HG02973 (cell line): ENCODE data around the gene MAPK8IP3.
A peak's percentile ranks its signal among the peaks of the same experiment; 100 is the strongest.

Source experiments
- ATAC-seq: cut with Tn5 transposase; IDR thresholded peaks from one replicate; pipeline ENCODE4 v1.9.1; 2021; ENCODE audit warnings: moderate library complexity; ENCODE audit not compliant: unreplicated experiment

The MAPK8IP3 gene

DNA sequence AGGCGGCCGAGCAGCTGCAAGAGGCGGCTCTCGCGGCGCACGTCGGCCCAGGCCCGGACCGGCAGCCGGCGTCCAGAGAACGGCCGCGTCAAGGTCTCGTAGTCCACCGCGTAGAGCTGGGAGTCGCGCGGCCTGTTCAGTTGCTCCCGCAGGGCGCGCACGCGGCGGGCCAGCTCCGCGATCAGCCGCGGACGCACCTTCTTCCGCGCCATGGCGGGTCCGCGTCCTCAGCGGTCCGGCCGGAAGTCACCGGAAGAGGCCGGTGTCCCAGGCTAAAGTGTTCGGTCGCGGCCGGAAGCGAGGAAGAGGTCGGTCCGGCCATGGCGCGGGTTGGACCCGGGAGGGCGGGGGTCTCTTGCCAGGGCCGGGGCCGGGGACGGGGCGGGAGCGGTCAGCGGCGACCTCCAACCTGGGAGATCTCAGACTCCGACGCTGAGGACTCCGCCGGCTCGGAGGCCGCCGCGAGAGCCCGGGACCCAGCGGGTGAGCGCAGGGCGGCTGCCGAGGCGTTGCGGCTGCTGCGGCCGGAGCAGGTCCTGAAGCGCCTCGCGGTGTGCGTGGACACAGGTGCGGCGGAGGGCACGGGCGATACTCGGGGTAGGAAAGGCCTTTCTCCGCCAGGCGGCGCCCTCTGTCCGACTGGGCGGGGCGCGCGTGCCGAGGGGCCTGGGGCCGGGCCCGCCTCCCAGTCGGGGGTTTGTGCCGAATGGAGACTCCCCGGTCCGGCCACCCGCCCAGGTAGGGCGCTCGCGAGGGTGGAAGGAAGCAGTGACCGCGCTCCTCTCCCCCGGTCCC is 67.1 kb downstream of the MAPK8IP3 start, which contains the start of gene MRPS34:
Gene MRPS34 (minus strand): TSS at position 227 of the 795 bp plus-strand sequence. CDS start 15 bp downstream, at position 212.
- ATAC-seq = peak; percentile 34

DNA sequence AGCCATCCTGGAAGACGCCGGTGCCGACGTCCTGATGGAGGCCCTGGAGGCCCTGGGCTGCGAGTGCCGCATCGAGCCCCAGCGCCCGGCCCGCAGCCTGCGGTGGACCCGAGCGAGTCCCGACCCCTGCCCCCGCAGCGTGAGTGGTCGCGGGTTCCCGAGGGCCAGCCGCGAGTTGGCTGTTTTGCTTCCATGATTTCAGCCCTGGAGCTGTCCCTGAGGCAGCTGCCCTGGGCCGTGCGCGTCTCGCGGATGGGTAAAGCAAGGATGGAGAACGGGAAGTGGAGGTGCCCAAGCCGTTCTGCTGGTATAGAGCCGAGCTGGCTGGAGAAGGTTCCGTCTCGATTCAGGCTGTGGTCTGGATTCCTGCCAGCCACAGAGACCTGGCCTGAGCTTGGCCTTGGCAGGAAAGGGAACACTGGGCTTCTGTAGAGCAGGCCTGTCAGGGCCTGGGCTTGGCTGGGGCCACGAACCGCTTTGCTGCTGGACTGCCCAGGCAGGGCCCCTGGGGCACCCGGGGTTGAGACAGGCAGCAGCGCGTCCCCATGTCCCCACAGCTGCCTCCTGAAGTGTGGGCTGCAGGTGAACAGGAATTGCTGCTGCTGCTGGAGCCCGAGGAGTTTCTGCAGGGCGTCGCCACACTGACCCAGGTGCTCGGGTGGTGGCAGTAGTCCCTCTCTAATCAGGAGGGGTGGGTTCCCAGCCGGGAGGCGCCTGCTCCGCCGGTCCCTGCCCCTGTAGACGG is 67.9 kb downstream of the MAPK8IP3 start:
- no peak for ATAC-seq

DNA sequence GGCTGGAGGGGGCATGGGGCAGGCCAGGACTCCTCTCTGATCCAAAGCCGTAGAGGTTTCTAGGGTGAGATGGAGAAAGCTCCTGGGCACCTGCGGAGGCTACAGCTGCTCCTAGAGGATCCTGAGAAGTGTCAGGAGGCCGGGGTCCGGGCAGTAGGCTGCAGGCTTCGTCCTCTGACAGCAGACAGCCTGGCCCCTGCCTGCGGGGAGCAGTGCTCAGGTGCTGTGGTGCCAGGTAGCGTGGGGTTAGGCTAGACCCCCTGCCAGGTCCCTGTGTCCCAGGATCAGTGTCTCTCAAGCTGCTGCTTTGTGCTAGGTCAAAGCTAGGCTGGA is 68.4 kb downstream of the MAPK8IP3 start:
- ATAC-seq = no peak

- ATAC-seq = no peak
Observed at GRCh38 chr16:1775006-1775845, 69.2 kb downstream of the MAPK8IP3 start.

GRCh38 chr16:1775846-1776671 is 70.1 kb downstream of the MAPK8IP3 start:
- ATAC-seq = no peak

DNA sequence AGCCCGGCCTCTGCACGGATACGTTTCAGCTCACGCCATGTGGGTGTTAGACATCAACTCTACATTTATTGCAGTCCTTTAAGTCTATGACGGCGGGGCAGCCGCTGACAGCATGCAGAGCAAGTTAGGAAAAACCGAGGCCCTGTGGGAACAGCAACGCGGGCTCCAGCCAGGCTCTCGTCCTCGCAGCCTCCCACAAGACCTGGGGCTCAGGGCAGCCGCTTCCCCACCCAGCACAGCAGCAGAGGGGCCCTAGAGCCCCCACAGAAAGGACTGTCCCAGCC is 70.6 kb downstream of the MAPK8IP3 start:
- ATAC-seq = no peak

DNA sequence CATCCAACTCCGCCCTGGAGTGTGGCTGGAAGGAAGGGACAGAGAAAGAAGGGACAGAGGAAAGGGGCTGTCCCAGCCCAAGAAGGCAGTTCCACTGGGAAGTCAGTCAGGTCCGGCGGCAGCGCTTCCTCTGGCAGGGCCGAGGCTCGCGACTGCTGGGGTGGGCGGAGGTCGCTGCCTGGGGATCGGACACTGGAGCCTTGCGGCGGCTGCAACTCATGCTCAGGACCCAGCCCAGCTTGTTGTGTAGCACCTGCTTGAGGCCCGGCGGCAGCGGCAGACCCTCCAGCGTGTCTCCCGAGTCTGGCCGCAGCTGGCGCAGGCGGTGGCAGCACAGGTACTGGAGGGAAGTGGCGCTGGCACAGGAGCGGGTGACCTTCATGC is 71.0 kb downstream of the MAPK8IP3 start:
- no peak for ATAC-seq

DNA sequence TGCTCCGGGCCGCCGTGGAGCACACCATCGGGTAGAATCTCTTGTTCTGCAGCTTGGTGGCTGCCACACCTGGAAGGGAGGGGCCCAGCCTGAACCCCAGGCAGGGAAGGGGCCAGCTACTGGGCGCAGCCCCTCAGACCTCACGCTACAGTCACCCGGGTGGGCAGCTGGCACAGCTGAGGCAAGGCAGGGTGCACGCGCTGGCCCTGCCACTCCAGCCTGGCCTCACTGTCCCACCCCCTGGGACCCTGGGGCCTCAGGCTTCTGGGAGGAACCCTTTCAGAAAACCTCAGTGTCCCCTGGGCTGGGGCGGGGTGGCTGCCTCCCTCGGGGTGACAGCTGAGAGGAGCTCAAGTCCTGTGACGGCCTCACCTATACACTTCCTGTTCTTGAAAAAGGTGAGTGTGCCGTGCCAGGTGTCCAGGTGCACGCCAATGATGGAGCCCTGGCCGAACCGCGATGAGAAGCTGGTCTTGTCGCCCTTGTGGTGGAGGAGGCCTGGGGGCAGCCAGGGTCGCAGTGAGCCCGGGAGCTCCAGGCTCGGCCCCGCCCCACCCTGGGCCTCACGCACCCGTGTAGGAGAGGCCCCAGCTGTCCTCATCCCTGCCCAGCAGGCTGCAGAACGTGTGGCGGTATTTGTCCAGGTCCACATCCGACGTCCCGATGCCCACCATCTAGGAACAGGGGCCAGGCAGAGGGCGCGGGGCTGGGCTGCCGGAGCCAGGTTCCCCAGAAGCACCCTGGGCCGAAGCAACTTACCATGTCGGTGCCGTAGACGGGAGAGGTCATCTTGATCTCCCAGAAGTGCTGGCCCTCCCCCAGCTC is 71.6 kb downstream of the MAPK8IP3 start:
- ATAC-seq = no peak

GRCh38 chr16:1778200-1779179 is 72.5 kb downstream of the MAPK8IP3 start:
- ATAC-seq = no peak

- ATAC-seq = no peak
Observed at GRCh38 chr16:1779234-1779701, 73.3 kb downstream of the MAPK8IP3 start.

DNA sequence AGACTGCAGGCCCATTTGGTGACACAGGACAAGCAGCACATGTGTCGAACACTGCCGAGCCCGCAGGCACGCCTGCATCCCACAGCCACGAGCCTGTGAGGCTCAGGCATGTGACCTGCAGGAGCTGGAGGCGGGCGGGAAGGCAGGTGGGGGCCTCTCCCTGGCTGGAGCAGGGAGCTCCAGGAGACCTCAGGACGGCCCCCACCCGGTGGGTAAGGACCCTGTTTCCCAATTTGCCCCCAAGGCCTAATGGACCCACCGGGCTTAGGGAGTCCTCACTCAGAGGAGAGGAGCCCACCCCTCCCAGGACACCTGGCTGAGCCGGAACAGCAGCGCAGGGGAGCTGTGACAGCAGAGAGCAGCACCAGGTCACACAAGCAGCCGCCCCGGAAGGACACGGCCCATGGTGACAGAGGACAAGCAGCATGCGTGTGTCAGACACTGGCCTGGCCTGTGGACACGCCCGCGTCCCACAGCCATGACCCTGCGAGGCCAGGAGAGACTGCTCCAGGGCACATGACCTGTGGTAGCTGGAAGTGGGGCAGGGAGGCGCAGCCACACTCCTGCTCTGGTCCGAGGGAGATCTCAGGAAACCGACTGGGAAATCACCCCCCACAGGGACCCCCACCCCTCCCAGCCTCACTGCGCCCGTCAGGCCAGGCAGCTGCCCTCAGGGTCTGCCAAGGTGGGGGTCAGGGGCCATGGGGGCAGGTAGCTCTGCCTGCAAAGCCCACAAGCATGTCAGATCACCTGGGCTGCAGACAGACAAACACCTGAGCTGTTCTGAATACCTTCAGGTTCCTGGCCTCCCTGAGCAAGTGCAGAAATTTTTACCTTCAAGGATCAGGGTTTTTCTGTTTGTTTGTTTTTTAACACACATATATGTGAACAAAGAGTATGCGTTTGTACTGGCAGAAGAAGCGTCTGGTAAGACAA is 74.0 kb downstream of the MAPK8IP3 start:
- no peak for ATAC-seq

- no peak for ATAC-seq
Observed at GRCh38 chr16:1780677-1781072, 74.7 kb downstream of the MAPK8IP3 start.

DNA sequence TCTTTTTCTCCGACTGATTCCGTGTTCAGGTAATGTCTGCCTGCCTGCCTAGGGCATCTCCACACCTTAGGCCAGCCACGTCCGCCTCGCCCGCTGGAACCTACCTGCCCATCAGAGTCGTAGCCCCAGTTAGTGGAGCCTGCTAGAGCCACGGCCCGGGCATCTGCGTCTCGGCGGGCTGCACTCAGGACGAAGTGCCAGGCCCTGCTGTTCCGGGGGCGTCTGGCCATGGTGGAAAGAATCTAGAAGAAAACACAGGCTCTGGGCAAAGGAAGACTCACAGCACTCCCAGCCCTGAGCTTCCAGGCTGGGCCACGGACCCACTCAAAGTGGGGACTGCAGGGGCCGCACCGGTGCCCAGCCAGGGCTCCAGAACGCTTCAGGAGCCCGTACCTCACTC is 75.3 kb downstream of the MAPK8IP3 start:
- no peak for ATAC-seq

DNA sequence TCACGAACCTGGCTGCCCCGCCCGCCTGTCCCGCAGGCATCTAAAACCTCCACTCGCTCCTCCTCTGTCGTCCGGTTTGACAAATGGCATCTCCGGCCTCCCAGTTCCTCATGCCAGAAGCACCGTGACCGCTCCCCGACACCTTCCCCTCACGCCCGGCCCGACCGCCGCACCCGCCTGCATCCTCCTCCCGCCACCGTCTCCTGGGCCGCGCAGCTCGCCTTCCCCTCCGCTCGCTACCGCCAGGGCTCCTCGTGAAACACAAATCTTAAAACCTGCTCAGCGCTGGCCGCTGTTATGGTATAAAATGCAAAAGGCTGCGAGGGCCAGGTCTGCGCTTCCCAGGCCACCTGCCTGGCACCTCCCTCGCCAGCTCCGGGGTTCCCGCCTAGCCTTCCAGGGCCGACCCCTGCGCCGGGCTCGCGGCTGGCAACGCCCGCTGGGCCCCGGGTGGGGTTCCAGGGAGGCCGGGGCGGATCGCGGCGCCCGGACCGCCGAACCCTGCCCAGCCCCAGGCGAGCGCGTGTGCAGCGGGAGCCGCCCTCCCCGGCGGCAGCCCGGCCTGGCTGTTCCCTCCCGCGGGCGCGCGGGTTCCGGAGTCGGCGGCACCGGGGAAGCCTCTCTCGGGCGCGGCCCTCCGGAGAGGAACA is 75.9 kb downstream of the MAPK8IP3 start:
- peak; percentile 9 for ATAC-seq

- ATAC-seq = peak; percentile 70
Observed at GRCh38 chr16:1782408-1783264, 76.6 kb downstream of the MAPK8IP3 start, which contains the start of the genes NUBP2 and SPSB3. Gene NUBP2 (plus strand): TSS chr16:1782960. CDS start chr16:1783021, 61 bp downstream. Gene SPSB3 (minus strand): TSS chr16:1782571. CDS start chr16:1781483, 1,088 bp downstream.
